A549 (cell line): ENCODE results near the gene GABRD.

ENCODE experiments used
- CHD4 ChIP-seq: fragments of 200-600 bp; sonication (generic); IDR thresholded peaks from 2 replicates; pipeline ENCODE4 v1.6.1; 2016; ENCODE audit warnings: antibody characterized with exemption, mild to moderate bottlenecking, borderline replicate concordance
- EP300 ChIP-seq, 2 experiments: fragments of >200 bp; sonication (Bioruptor Twin); formaldehyde crosslinking; IDR thresholded peaks; 2 replicates in 1 of 2; 3 replicates in 1 of 2; pipeline ENCODE4 v1.6.1; 2016 to 2017
- KDM5A ChIP-seq: fragments of 200-600 bp; sonication (generic); IDR thresholded peaks from 2 replicates; pipeline ENCODE4 v1.6.1; 2016; ENCODE audit warnings: antibody characterized with exemption, mild to moderate bottlenecking
- TF ChIP-seq, protein P1 (sequence below): fragments of 450-650 bp; IDR thresholded peaks from 2 replicates; pipeline ENCODE4 v1.6.1; 2014; ENCODE audit warnings: antibody characterized with exemption
- TF ChIP-seq, protein P2 (sequence below): fragments of >200 bp; sonication (Bioruptor Twin); formaldehyde crosslinking; IDR thresholded peaks from 3 replicates; pipeline ENCODE4 v1.5.1; 2016

DNA sequence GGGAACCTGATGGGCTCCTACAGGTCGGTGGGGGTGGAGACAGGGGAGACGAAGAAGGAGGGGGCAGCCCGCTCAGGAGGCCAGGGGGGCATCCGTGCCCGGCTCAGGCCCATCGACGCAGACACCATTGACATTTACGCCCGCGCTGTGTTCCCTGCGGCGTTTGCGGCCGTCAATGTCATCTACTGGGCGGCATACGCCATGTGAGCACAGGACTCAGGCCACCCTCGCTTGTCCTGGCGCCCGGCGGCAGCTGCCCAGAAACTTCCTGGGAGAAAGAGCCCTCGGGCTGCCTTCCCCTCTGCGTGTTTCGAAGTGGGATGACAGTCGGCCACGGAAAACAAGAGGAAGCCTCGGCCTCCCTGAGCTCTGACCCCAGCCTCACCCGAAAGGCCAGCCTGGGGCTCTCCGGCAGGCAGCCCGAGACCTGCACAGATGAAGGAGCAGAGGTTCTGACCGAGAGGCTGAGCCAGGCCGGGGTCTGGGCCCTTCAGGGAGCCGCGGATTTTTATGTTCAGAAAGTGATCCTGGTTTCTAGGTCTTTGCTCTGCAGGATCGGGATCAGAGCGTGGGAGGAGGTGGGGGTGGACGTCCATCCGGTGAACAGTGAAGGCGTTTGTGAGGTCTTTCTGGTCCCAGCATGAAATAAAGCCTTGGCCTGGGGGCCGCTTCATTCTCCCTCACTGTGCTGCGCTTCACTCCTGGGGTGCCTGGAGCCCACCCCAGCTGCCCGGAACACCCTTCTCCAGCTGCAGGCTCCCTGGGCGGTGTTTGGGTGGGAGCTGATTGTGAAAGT lies 11.1 kb downstream of the GABRD start:
- TF ChIP-seq EP300 (IDR thresholded peaks at IDR 0.05), result no peak
- TF ChIP-seq, protein P1, sequence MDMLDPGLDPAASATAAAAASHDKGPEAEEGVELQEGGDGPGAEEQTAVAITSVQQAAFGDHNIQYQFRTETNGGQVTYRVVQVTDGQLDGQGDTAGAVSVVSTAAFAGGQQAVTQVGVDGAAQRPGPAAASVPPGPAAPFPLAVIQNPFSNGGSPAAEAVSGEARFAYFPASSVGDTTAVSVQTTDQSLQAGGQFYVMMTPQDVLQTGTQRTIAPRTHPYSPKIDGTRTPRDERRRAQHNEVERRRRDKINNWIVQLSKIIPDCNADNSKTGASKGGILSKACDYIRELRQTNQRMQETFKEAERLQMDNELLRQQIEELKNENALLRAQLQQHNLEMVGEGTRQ, result no peak
- TF ChIP-seq CHD4, result no peak
- TF ChIP-seq, protein P2, sequence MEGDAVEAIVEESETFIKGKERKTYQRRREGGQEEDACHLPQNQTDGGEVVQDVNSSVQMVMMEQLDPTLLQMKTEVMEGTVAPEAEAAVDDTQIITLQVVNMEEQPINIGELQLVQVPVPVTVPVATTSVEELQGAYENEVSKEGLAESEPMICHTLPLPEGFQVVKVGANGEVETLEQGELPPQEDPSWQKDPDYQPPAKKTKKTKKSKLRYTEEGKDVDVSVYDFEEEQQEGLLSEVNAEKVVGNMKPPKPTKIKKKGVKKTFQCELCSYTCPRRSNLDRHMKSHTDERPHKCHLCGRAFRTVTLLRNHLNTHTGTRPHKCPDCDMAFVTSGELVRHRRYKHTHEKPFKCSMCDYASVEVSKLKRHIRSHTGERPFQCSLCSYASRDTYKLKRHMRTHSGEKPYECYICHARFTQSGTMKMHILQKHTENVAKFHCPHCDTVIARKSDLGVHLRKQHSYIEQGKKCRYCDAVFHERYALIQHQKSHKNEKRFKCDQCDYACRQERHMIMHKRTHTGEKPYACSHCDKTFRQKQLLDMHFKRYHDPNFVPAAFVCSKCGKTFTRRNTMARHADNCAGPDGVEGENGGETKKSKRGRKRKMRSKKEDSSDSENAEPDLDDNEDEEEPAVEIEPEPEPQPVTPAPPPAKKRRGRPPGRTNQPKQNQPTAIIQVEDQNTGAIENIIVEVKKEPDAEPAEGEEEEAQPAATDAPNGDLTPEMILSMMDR, result no peak
- TF ChIP-seq KDM5A, result no peak
